GM21529 (cell line): ENCODE measurements around the gene ADAMTSL1.

Experiments used
- ATAC-seq: cut with Tn5 transposase; IDR thresholded peaks from one replicate; pipeline ENCODE4 v1.9.1; 2021; ENCODE audit not compliant: unreplicated experiment

Gene ADAMTSL1

DNA sequence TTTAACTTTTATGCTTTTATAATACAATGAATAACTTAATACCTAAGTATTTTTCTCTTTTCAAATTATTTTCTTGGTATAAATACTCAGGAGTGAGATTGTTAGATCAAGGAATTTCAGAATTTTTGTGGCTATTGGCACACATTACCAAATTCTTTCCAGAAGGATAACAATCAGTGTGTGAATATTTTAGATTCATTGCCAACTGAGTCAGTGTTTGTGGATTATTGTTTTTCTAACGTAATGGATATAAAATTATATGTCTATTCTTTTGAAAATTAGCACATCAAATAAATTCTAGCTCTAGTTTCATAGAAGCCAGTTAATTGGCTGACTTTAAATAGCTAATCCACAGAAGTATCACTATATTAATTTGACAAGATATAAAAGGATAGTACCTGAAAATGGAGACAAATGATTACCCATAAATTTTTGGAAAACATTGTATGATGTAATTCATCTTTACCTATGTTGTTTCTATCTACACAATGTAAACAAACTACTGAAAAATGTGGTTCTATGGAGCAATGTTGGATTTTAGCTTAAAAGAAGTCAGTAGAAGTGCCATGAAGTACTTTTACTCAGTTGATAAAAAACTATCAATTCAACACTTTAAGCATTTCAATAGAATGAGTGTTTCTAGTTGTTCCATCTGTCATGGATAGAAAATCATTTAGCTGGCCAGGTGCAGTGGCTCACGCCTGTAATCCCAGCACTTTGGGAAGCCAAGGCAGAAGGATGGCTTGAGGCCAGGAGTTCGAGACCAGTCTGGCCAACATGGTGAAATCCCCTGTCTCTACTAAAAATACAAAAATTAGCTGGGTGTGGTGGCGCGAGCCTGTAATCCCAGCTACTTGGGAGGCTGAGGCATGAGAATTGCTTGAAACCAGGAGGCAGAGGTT, 185.1 kb downstream of the ADAMTSL1 start:
- ATAC-seq: no peak

GRCh38 chr9:18660001-18660400, 186.0 kb downstream of the ADAMTSL1 start:
- no peak for ATAC-seq

GRCh38 chr9:18662320-18662719, 188.4 kb downstream of the ADAMTSL1 start:
- ATAC-seq: no peak

DNA sequence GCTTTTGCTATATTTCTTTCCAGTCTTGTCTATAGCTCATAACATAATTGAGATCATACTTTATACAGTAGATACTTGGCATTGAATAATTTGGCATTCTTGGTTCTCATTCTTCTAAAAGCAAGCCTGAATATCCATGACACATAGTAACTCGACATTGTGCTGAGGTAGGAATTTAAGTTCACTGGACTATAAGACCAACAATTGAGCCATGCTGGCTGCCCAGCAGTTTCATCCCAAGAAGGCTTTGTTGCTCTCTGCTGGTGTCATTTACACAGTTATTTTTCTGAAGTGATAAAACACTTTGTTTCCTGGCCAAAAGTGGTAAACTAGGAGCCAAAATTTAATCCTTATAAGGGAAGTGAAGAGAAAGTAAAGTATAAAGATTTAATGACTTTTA, 192.0 kb downstream of the ADAMTSL1 start:
- ATAC-seq: no peak

DNA sequence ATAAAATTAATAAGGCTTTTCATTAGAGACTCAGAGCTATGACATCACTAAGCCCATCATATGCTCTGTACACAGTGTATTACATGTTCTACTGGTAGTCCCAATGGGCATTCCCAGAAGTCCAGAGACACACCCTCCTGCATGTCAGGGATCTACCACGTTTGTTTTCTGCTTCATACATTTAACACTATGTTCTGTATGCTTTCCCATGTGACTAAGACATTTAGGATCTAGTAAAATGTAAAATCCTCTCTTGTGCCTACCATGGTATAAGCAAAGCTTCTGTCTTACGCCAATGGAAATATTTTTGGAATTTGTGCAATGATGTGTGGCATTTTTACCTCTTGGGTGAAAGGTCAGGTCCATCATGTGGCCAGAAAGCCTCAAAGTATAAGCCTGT, 192.4 kb downstream of the ADAMTSL1 start:
- no peak for ATAC-seq

DNA sequence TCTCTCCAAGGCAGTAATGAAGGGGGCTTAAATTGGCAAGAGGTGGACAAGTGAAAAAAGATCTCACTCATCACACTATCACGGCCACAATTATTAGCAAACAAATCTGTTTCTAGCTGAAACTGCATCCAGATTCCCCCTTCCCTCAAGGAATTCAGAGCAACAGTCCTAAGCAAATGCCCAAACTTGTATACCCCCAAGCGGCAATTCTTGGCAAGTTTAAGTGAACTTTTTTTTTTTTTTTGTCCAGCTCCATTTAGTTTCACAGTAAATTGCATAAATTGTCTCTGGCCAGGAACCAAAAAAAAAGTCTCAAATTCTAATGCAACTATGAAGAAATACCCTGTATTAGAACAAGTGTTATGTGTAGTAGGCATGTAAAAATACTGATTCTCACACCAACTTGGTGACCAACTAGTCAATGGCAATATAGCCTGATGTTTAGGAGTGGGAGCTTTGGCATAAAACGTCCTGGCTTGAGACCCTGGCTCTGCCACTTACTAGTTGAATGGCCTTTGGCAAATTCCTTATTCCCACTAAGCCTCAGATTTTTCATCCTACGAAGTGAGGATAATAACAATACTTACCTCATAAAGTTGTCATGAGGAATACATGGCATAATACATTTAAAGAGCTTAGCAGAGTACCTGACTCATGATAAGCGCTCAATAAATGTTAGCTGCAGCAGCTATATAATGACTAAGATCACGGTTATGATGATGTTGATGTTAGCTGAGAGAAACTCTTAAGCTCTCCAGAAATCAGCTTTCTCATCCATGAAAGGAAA, 193.2 kb downstream of the ADAMTSL1 start:
- ATAC-seq: no peak

- ATAC-seq: no peak
These were observed 195.0 kb downstream of the ADAMTSL1 start for GRCh38 chr9:18668944-18669343.

GRCh38 chr9:18672706-18673105, 198.8 kb downstream of the ADAMTSL1 start:
- no peak for ATAC-seq

DNA sequence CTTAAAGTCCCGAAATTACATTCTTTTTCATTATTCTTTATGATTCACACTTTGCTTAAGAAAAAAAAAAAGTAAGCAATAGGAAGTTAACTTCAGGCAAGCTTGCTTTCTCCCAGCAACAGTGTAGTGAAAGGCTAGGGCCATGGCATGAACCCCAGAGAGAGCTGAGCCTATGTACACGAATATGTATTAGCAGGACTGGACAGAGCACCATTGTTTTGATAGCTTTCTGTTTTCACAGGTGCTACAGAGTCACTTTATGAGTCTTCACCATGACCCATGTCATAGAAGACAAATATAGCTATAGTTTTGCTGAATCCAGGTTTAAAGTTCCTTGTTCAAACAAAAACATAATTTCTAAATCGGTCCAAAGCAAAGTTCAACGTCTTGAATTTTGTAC, 199.2 kb downstream of the ADAMTSL1 start:
- ATAC-seq: no peak

GRCh38 chr9:18675332-18675731, 201.4 kb downstream of the ADAMTSL1 start:
- ATAC-seq: no peak

DNA sequence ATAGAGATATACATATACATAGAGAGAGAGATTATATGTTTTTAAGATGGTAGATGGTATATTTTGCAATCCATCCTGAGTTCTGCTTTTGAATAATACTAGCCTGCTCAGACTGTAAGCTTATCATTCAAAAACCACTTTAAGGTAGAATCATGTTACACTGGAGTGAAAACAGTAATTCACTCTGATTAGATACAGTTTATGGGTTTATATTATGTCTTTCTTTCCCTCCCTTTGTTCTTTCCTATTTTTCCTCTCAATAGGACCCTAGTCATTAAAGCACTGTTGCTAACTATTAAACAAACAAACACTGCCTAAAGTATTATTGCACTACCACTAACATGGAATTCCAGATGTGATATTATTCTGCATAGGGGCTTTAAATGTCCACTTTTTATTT, 202.0 kb downstream of the ADAMTSL1 start:
- ATAC-seq: no peak

DNA sequence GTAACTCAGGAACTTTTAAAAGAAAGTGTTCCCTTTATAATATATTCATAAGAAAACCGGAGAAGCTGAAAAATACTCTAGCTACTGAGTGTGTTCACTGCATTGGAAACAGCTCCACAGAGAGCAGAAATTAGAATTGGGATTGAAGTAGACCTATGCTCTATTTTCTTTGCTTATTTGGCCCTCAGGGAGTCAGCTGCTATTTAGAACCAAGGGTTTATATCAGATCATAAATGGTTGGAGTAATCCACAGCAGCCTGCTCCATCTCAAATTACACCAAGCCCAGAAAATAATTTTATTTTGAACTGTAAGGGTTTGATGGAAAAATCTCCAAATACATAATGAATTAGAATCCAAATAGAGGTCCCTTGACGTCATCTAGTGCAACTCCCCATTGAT, 202.6 kb downstream of the ADAMTSL1 start:
- no peak for ATAC-seq

DNA sequence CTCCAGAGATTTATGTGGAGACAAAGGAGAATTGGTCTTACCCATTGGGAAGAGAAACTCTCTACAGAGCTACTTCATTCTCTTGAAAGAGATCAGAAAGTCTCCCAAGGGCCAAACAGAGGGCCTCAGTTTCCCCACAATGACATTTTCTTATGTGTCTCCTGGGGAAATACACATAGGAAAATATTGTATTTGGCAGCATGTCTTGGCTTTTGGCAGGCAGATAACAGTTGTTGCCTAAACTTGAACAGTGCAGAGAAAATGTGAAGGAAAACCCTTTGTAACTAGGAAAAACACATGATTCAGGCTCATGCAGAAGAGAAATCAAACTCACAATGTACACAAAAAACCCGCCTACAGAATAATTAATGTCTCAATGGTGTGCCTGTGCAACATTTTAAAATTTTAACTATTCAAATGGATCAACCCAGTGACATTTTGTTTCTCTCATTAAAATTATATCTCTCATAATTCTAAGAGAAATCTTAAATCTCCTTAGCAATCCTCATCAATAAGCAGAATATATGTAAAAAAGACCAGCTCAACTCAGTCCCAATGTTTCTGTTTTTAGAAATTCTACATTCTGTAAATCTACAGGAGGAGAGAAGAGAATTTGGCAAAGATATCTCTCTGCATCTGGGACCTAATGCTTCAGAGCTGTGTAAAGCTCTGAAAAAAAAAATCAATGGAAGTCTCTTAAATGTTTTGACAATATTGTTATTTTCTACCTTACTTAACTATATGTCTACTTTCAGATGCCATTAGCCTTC, 205.1 kb downstream of the ADAMTSL1 start:
- no peak for ATAC-seq

DNA sequence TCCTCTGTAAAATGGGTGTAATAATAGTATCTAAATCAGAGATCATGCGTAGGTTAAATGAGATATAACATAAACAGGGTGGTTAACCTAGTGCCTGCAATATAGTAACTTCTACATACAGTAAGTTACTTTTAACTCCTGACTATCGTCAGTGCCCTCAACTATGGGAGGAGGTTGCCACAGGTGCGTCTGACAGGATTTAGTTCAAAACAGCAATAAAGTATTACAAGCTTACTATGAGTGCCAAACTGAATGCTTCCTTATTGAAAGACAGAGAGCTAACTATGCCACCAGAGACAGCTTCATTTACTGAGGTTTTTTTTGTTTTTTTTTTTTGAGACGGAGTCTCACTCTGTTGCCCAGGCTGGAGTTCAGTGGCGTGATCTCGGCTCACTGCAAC, 209.0 kb downstream of the ADAMTSL1 start:
- no peak for ATAC-seq

- no peak for ATAC-seq
These were observed 209.4 kb downstream of the ADAMTSL1 start for GRCh38 chr9:18683312-18683711.

GRCh38 chr9:18683851-18684250, 209.9 kb downstream of the ADAMTSL1 start:
- ATAC-seq: no peak

- ATAC-seq: no peak
These were observed 210.8 kb downstream of the ADAMTSL1 start for GRCh38 chr9:18684593-18685317.

DNA sequence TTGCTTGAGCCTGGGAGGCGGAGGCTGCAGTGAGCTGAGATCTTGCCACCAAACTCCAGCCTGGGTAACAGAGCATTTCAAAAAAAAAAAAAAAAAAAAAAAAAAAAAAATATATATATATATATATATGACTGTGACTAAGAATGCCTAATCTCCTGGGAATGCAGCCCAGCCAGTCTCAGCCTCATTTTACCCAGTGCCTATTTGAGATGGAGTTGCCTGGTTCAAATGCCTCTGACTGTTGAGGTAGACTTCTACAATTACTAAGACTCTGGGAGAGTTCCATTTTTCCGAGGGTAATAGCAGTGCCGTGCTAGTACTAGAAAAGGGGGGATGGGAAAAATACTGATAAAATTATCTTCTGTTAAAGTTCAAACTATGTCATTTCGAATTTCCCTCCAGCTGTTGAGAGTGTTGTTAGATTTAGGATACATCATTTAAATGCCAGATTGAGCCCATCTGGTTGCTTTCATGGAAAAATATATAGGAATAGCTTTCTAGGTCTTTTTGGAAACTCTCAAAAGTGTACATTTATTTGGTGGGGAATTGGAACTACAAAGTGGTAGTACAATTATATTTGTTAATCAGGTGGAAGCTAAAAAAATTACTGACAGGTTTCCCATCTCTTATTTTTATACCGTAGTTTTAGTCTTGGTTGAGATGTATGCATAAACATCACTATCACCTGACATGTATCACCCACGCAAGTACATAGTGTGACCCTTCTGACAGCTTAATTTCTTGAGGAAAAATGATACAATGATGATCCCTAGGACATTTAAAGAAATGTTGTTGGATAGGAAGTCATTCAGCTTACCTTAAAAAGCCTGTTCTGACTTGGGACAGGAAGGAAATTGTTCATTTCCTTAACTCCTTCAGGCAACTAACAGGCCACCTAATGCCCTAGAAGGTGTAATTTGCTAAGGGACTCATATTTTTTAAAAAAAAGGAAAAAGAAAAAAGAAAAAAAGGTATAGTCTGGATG, 214.9 kb downstream of the ADAMTSL1 start:
- ATAC-seq: no peak

- ATAC-seq: no peak
These were observed 216.0 kb downstream of the ADAMTSL1 start for GRCh38 chr9:18689921-18690320.

DNA sequence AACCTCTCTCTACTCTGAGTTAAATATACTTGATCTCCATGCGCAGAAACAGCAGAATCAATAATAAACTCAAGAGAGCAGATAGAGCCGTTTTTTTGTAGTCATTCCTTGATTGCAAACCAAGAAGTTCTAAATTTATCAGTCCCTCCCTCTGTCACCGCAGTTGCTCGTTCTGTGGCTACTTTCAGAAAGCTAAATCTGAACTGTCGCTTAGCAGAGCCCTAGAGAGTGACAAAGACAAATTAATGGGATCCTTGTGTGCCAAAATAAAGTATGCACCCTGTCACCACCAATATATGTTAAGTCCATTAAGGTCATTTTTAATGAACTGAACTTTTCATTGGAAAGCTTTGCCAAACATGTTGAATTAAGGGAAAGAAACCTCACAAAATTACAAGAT, 218.3 kb downstream of the ADAMTSL1 start:
- no peak for ATAC-seq
